Activated naive CD4-positive, alpha-beta T cell (primary cell): ENCODE results near the gene SMAD9.

Experiments used
- DNase-seq, 4 experiments: peaks; one replicate each; lab custom pipeline; 2025; lab: John Stamatoyannopoulos, UW

SMAD9 gene

GRCh38 chr13:36817996-36818803 is 101.8 kb downstream of the SMAD9 start:
- DNase-seq, result no peak

GRCh38 chr13:36815062-36815461 is 105.0 kb downstream of the SMAD9 start:
- no peak for DNase-seq

GRCh38 chr13:36814465-36814864 is 105.6 kb downstream of the SMAD9 start:
- no peak for DNase-seq

- DNase-seq, result no peak
Measured at GRCh38 chr13:36813225-36813624, 106.8 kb downstream of the SMAD9 start.

- DNase-seq, result no peak
Measured at GRCh38 chr13:36807616-36808015, 112.4 kb downstream of the SMAD9 start.

- DNase-seq, result no peak
Measured at GRCh38 chr13:36806102-36806501, 113.9 kb downstream of the SMAD9 start.

- no peak for DNase-seq
Measured at GRCh38 chr13:36804588-36804987, 115.5 kb downstream of the SMAD9 start.

- no peak for DNase-seq
Measured at GRCh38 chr13:36801035-36801434, 119.0 kb downstream of the SMAD9 start.

GRCh38 chr13:36796052-36796451 is 124.0 kb downstream of the SMAD9 start:
- DNase-seq, result no peak

GRCh38 chr13:36795463-36795862 is 124.6 kb downstream of the SMAD9 start:
- DNase-seq, result no peak
